ENCODE results near the gene LGMN.

DNA sequence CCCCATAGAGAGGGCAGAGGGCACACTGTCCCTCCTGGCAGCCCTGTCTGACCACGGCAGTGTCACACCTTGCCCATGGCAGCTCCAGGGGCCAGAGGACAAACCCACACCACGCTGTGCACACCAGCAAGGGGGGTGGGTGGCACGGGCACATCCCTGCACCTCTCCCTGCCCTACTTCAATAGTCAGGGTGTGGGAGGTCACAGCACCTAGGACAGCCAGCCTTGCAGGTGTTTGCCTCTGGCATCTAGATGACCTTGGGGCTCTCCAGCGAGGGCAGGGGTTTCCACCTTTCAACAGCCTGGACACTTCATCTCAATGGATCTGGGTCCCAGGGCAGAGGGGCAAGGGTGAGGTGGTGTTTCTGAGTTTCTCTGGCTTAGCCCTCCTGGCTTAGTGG lies 69.2 kb downstream of the LGMN start:
- no peak for TF ChIP-seq POLR2A (IDR thresholded peaks at IDR 0.05; ENCODE audit: low read depth, low read length)
- TF ChIP-seq POLR2AphosphoS5 (IDR thresholded peaks at IDR 0.05; ENCODE audit: low read depth, low read length), result no peak
- TF ChIP-seq TAF1 (IDR thresholded peaks at IDR 0.05; ENCODE audit: low read depth, low read length), result no peak
